ENCODE results near the gene CUEDC1. TPM values are rescaled to one million over a fixed set of nuclear protein-coding genes. Genes with fewer than 3 reads are reported as not detected.
A peak's percentile ranks its signal among the peaks of the same experiment; 100 is the strongest.

Gene CUEDC1
- total RNA-seq, 1 experiment from 2014 or later, result 61.4 TPM

DNA sequence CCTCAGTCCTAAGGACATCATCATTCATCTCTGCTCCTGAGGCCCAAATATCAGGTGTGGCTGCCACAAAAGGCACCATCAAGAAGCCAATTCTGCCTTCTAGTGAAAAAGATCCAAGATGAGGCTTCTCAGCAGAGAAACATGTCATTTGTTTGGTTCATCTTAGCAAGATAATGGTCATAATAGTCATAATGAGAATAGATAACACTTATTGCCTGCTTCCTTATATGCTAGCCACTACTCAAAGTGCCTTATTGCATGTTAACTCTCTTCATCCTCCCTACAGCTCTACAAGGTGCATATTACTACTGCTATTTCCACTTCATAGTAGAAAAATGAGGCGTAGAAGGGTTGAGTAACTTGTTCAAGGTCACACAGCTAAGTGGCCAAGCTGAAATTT is 60.4 kb downstream of the CUEDC1 start:
- no peaks in the 10 kb centered on the region for H3K9me2 ChIP-seq (ENCODE audit: insufficient read depth)
- peaks cover 19% of the 10 kb centered on the region; the same call in 1 of the 2 replicates for H3K79me2 ChIP-seq (ENCODE audit: low read depth)
- H3K27ac ChIP-seq, result peak overlapping the region; percentile 90; the same call in 1 of the 2 replicates
- H3K36me3 ChIP-seq (ENCODE audit: low read depth), result no peaks in the 10 kb centered on the region
- ChIA-PET POLR2A (ENCODE audit: unreplicated experiment) (no interaction called here), CTCF (no interaction called here)
- H3K4me1 ChIP-seq (replicated peaks; ENCODE audit: insufficient read depth), result peaks cover 56% of the 10 kb centered on the region
- TF ChIP-seq CTCF (conservative IDR thresholded peaks at IDR 0.05), result no peak
- no peak for TF ChIP-seq EZH2 (IDR thresholded peaks at IDR 0.05; ENCODE audit: low read depth)
- DNase-seq, result no peak
- no peak overlapping the region for H3K4me3 ChIP-seq
- no peaks in the 10 kb centered on the region for H4K20me1 ChIP-seq (ENCODE audit: insufficient read depth)
- no peaks in the 10 kb centered on the region for H3K9me3 ChIP-seq (ENCODE audit: insufficient read depth, low read depth)
- H3F3A ChIP-seq (ENCODE audit: insufficient read depth, low read depth), result peaks cover 37% of the 10 kb centered on the region
- no peak overlapping the region for H2AFZ ChIP-seq
- intact Hi-C loops (cut with micrococcal nuclease; ENCODE audit: unreplicated experiment), result no loop called here
- no TSS peak for BruUV-seq (replicated peaks)
- peak overlapping the region; percentile 85; the same call in 1 of the 2 replicates for H3K4me2 ChIP-seq
- no peaks in the 10 kb centered on the region for H3K27me3 ChIP-seq (ENCODE audit: insufficient read depth, low read depth)

- peaks cover 37% of the 10 kb centered on the region for H3F3A ChIP-seq (ENCODE audit: insufficient read depth, low read depth)
- no peaks in the 10 kb centered on the region for H3K9me2 ChIP-seq (ENCODE audit: insufficient read depth)
- peak overlapping the region; percentile 85 for H3K4me2 ChIP-seq
- H3K79me2 ChIP-seq (ENCODE audit: low read depth), result peaks cover 19% of the 10 kb centered on the region; the same call in 1 of the 2 replicates
- TF ChIP-seq CTCF (conservative IDR thresholded peaks at IDR 0.05), result peak; percentile 58; the same call in 1 of the 2 replicates
- no peak for TF ChIP-seq EZH2 (IDR thresholded peaks at IDR 0.05; ENCODE audit: low read depth)
- BruUV-seq (replicated peaks), result no TSS peak
- H3K4me1 ChIP-seq (replicated peaks; ENCODE audit: insufficient read depth), result peaks cover 38% of the 10 kb centered on the region
- H3K4me3 ChIP-seq, result peak overlapping the region; percentile 41; the same call in 1 of the 2 replicates
- no peaks in the 10 kb centered on the region for H3K36me3 ChIP-seq (ENCODE audit: low read depth)
- H2AFZ ChIP-seq, result peak overlapping the region; percentile 67
- DNase-seq, result peak; percentile 92 to 99
- POLR2A ChIA-PET (ENCODE audit: unreplicated experiment), result interaction anchor here (0.6 to 1.6 kb wide), 6 partner anchors 9 to 114 kb away, joined by 3 to 7 read pairs (median 4); partner anchors contain the start of gene SRSF1
- H3K27me3 ChIP-seq (ENCODE audit: insufficient read depth, low read depth), result no peaks in the 10 kb centered on the region
- peak overlapping the region; percentile 90 for H3K27ac ChIP-seq
- H3K9me3 ChIP-seq (ENCODE audit: insufficient read depth, low read depth), result no peaks in the 10 kb centered on the region
- CTCF ChIA-PET, result interaction anchor here (0.7 to 1.8 kb wide), 8 partner anchors 11 to 107 kb away, joined by 3 to 7 read pairs (median 3); no protein-coding TSS in a partner anchor
- intact Hi-C loops (cut with micrococcal nuclease; ENCODE audit: unreplicated experiment), result loop anchor here (1.0 kb wide), 3 partner anchors 10 to 92 kb away; no protein-coding TSS in a partner anchor
- H4K20me1 ChIP-seq (ENCODE audit: insufficient read depth), result no peaks in the 10 kb centered on the region
Measured at GRCh38 chr17:57892820-57893595, 62.2 kb downstream of the CUEDC1 start.

GRCh38 chr17:57892146-57892819 is 62.9 kb downstream of the CUEDC1 start:
- no peaks in the 10 kb centered on the region for H3K36me3 ChIP-seq (ENCODE audit: low read depth)
- H3K4me3 ChIP-seq, result peak overlapping the region; percentile 41; the same call in 1 of the 2 replicates
- H3K27ac ChIP-seq, result peak overlapping the region; percentile 90
- intact Hi-C loops (cut with micrococcal nuclease; ENCODE audit: unreplicated experiment), result no loop called here
- CTCF ChIA-PET, result interaction anchor here (0.6 to 1.8 kb wide), 8 partner anchors 11 to 114 kb away, joined by 3 to 7 read pairs (median 4); no protein-coding TSS in a partner anchor
- DNase-seq, result peak in 1 of 2 experiments; percentile 88
- peaks cover 32% of the 10 kb centered on the region for H3F3A ChIP-seq (ENCODE audit: insufficient read depth, low read depth)
- H3K79me2 ChIP-seq (ENCODE audit: low read depth), result peaks cover 19% of the 10 kb centered on the region; the same call in 1 of the 2 replicates
- H3K4me2 ChIP-seq, result peak overlapping the region; percentile 85
- peaks cover 37% of the 10 kb centered on the region for H3K4me1 ChIP-seq (replicated peaks; ENCODE audit: insufficient read depth)
- peak overlapping the region; percentile 67; the same call in 1 of the 2 replicates for H2AFZ ChIP-seq
- POLR2A ChIA-PET (ENCODE audit: unreplicated experiment), result interaction anchor here (0.6 to 1.6 kb wide), 4 partner anchors 11 to 115 kb away, joined by 3 to 7 read pairs (median 4); partner anchors contain the start of gene SRSF1
- TSS peak; percentile 62 for BruUV-seq (replicated peaks)
- TF ChIP-seq CTCF (conservative IDR thresholded peaks at IDR 0.05) (peak; percentile 100), EZH2 (IDR thresholded peaks at IDR 0.05; ENCODE audit: low read depth) (no peak)
- no peaks in the 10 kb centered on the region for H3K27me3 ChIP-seq (ENCODE audit: insufficient read depth, low read depth)
- H3K9me3 ChIP-seq (ENCODE audit: insufficient read depth, low read depth), result no peaks in the 10 kb centered on the region
- no peaks in the 10 kb centered on the region for H4K20me1 ChIP-seq (ENCODE audit: insufficient read depth)
- H3K9me2 ChIP-seq (ENCODE audit: insufficient read depth), result no peaks in the 10 kb centered on the region

Data from PC-9 (cell line).